Measurements from ENCODE around the gene RP9.

The RP9 gene

GRCh38 chr7:33050535-33051318 is 58.5 kb downstream of the RP9 start:
- no peaks in the 10 kb centered on the region for H3K36me3 ChIP-seq (replicated peaks)
- H3K27me3 ChIP-seq (replicated peaks), result no peaks in the 10 kb centered on the region
- TF ChIP-seq, protein P1, sequence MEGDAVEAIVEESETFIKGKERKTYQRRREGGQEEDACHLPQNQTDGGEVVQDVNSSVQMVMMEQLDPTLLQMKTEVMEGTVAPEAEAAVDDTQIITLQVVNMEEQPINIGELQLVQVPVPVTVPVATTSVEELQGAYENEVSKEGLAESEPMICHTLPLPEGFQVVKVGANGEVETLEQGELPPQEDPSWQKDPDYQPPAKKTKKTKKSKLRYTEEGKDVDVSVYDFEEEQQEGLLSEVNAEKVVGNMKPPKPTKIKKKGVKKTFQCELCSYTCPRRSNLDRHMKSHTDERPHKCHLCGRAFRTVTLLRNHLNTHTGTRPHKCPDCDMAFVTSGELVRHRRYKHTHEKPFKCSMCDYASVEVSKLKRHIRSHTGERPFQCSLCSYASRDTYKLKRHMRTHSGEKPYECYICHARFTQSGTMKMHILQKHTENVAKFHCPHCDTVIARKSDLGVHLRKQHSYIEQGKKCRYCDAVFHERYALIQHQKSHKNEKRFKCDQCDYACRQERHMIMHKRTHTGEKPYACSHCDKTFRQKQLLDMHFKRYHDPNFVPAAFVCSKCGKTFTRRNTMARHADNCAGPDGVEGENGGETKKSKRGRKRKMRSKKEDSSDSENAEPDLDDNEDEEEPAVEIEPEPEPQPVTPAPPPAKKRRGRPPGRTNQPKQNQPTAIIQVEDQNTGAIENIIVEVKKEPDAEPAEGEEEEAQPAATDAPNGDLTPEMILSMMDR (IDR thresholded peaks at IDR 0.05; ENCODE audit: low read depth, low read length, missing control alignments), result peak; percentile 70
- H3K27ac ChIP-seq, result no peak overlapping the region
- H3K4me3 ChIP-seq (ENCODE audit: low read depth, low read length), result no peak overlapping the region
- peak; percentile 57 for DNase-seq
- in situ Hi-C loops (cut with HindIII; ENCODE audit: low pct_ligation_motif_present, low sequenced_read_pairs), result no loop called here

- Histone ChIP-seq H3K4me3 (ENCODE audit: low read depth, low read length) (no peak overlapping the region), H3K27me3 (replicated peaks) (no peaks in the 10 kb centered on the region), H3K36me3 (replicated peaks) (no peaks in the 10 kb centered on the region), H3K27ac (no peak overlapping the region)
- no peak for DNase-seq
- TF ChIP-seq, protein P1 (IDR thresholded peaks at IDR 0.05; ENCODE audit: low read depth, low read length, missing control alignments), result no peak
- in situ Hi-C loops (cut with HindIII; ENCODE audit: low pct_ligation_motif_present, low sequenced_read_pairs), result no loop called here
Observed at GRCh38 chr7:33048704-33049103, 60.5 kb downstream of the RP9 start.

DNA sequence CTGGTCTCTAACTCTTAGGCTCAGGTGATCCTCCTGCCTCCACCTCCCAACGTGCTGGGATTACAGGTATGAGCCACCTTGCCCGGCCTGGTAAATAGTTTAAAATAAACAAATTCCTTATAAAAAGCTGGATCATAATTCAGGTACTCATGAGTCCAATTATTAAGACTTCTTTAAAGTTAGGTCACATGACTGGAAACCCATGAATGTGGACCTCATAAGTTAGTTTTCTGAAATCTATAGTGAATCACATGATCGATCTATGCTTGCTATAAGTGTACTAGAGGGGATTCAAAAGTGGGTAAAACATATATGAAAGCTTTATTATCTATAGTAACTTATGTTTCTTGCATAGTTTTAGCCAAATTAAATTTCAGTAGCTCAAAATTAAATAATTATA is 60.9 kb downstream of the RP9 start:
- Histone ChIP-seq H3K27ac (no peak overlapping the region), H3K27me3 (replicated peaks) (no peaks in the 10 kb centered on the region), H3K4me3 (ENCODE audit: low read depth, low read length) (no peak overlapping the region), H3K36me3 (replicated peaks) (no peaks in the 10 kb centered on the region)
- TF ChIP-seq, protein P1 (IDR thresholded peaks at IDR 0.05; ENCODE audit: low read depth, low read length, missing control alignments), result no peak
- in situ Hi-C loops (cut with HindIII; ENCODE audit: low pct_ligation_motif_present, low sequenced_read_pairs), result no loop called here
- no peak for DNase-seq

DNA sequence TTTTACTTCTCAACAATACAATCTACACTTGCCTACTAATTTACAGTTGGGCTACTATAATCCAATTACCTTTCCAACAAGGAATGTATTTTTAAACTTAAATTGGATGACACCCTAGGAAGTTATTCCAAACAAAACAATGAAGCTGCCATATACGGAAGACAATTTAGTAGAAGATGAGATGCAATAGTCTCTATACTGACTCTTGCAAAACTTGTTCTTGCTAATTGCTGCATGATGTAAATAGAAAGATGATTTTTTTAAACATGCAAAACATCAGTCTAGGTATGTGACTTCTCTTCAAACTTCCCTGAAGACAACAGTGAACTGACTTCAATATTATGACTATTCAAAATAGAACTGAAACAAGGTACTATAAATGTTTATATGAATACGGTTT is 64.2 kb downstream of the RP9 start:
- no peak for DNase-seq
- H3K36me3 ChIP-seq (replicated peaks), result no peaks in the 10 kb centered on the region
- in situ Hi-C loops (cut with HindIII; ENCODE audit: low pct_ligation_motif_present, low sequenced_read_pairs), result no loop called here
- no peak overlapping the region for H3K4me3 ChIP-seq (ENCODE audit: low read depth, low read length)
- H3K27me3 ChIP-seq (replicated peaks), result no peaks in the 10 kb centered on the region
- no peak overlapping the region for H3K27ac ChIP-seq
- TF ChIP-seq, protein P1 (IDR thresholded peaks at IDR 0.05; ENCODE audit: low read depth, low read length, missing control alignments), result no peak
